BE2C (cell line): ENCODE results near the gene MTG1.
"Not testable (repeated sequence)": the region's sequence is repeated elsewhere in the genome, so short reads cannot be mapped to it uniquely, and the experiment has no call there.

Experiments used
- DNase-seq: peaks from one replicate; pipeline ENCODE4 v3.0.0-alpha.2; 2020
- H3K27me3 ChIP-seq: fragments of 250-450 bp; sonication (Bioruptor Pico); 2 replicates; pipeline ENCODE4 v1.5.1; 2020; ENCODE audit warnings: mild to moderate bottlenecking
- H3K36me3 ChIP-seq: fragments of 250-450 bp; sonication (Bioruptor Pico); 2 replicates; pipeline ENCODE4 v1.5.1; 2020; ENCODE audit warnings: mild to moderate bottlenecking
- H3K4me1 ChIP-seq: fragments of 250-450 bp; sonication (Bioruptor Pico); 2 replicates; pipeline ENCODE4 v1.5.1; 2020
- H3K4me3 ChIP-seq: 2 replicates; pipeline ENCODE4 v1.5.1; 2011; ENCODE audit warnings: low read depth, low read length
- H3K9me3 ChIP-seq: fragments of 250-450 bp; sonication (Bioruptor Pico); 2 replicates; pipeline ENCODE4 v1.5.1; 2020
- CTCF ChIP-seq: IDR thresholded peaks from 2 replicates; pipeline ENCODE4 v1.5.1; 2012; ENCODE audit warnings: mild to moderate bottlenecking, low read depth, low read length

Gene MTG1

DNA sequence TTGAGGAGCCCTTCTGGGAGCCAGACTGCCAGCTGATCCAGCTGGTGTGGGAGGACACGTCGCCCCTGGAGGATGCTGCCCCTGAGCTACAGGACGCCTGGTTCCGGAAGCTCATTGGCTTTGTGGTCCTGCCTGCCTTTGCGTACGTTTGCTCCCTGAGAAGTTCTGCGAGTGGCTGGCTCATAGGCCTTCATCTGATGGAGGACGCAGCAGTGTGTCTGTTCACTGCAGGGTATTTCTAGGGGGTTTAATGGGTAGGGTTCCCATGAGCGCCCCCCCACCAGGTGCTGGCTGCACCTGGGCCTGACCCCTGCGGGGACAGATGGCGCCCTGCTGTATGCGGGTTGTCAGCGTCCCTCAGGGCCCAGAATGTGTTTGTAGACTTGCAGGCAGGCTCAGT, 9.9 kb upstream of the MTG1 start:
- no peak for TF ChIP-seq CTCF
- H3K4me3 ChIP-seq = no peak overlapping the region
- H3K9me3 ChIP-seq = no peaks in the 10 kb centered on the region
- H3K4me1 ChIP-seq = no peaks in the 10 kb centered on the region
- no peaks in the 10 kb centered on the region for H3K36me3 ChIP-seq
- DNase-seq = no peak
- H3K27me3 ChIP-seq = no peaks in the 10 kb centered on the region

DNA sequence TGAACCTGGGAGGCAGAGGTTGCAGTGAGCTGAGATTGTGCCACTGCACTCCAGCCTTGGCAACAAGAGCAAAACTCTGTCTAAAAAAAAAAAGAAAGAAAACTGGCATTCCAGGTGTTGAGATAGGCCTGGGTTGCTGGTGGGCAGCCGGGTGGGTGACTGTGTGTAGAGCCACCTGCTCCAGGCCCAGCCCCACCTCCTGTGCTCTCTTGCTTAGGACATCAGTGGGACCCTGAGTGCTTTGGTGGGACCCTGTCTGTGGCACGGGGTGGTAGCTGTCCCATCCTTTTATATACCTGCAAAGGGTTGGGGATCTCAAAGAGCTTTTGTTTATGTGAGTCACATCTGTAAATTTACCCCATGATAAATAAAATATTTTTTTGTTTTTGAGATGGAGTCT, 8.7 kb upstream of the MTG1 start:
- TF ChIP-seq CTCF = no peak
- H3K9me3 ChIP-seq = no peaks in the 10 kb centered on the region

DNA sequence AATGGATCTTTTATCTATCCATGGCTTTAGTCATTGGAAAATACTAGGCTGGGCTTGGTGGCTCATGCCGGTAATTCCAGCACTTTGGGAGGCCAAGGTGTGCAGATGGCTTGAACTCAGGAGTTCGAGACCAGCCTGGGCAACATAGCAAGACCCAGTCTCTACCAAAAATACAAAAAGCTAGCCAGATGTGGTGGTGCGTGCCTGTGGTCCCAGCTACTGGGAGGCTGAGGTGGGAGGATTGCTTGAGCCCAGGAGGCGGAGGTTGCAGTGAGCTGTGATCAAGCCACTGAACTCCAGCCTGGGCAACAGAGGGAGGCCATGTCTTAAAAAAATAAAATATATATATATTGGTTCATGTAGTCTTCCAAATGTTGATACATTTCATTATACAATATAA, 7.0 kb upstream of the MTG1 start:
- H3K4me1 ChIP-seq, H3K27me3 ChIP-seq, H3K36me3 ChIP-seq, DNase-seq, H3K4me3 ChIP-seq, H3K9me3 ChIP-seq: not testable (repeated sequence)

More for the DNA sequence above, 8.7 kb upstream of the MTG1 start:
- Histone ChIP-seq H3K4me3 (no peak overlapping the region), H3K36me3 (no peaks in the 10 kb centered on the region), H3K27me3 (no peaks in the 10 kb centered on the region), H3K4me1 (no peaks in the 10 kb centered on the region)
- no peak for DNase-seq

DNA sequence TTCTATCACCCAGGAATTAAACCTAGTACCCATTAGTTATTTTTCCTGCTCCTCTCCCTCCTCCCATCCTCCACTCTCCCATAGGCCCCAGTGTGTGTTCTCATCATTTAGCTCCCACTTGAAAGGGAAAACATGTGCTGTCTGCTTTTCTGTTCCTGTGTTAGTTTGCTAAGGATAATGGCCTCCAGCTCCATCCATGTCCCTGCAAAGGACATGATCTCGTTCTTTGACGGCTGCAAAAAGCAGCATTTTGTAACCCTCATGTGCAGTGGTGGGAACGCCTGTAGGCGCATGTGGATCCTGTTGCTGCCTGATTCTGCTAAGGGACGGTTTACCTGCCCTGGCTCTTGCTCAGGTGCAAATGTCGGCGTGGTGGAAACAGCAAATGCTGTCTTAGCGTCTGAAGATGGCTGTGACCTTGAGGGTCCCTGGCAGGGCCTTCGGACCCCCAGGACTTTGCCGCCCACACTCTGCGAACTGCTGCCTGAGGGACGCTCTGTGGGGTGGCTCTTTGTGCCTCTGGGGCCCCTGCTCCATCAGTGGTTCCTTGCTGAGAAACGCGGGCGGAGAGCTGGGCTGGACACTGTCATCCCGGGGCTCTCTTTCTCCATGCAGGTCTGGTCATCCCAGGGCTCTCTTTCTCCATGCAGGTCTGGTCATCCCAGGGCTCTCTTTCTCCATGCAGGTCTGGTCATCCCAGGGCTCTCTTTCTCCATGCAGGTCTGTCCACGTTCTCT, 5.6 kb upstream of the MTG1 start:
- no peak for DNase-seq
- H3K4me3 ChIP-seq = no peak overlapping the region
- H3K9me3 ChIP-seq = no peaks in the 10 kb centered on the region
- H3K27me3 ChIP-seq = no peaks in the 10 kb centered on the region
- no peaks in the 10 kb centered on the region for H3K4me1 ChIP-seq
- no peaks in the 10 kb centered on the region for H3K36me3 ChIP-seq
- no peak for TF ChIP-seq CTCF

- no peak for DNase-seq
- H3K4me3 ChIP-seq = no peak overlapping the region
- H3K27me3 ChIP-seq = no peaks in the 10 kb centered on the region
- no peaks in the 10 kb centered on the region for H3K4me1 ChIP-seq
- no peak for TF ChIP-seq CTCF
- H3K36me3 ChIP-seq = no peaks in the 10 kb centered on the region
- H3K9me3 ChIP-seq = no peaks in the 10 kb centered on the region
These were observed 4.8 kb upstream of the MTG1 start for GRCh38 chr10:133388973-133389818.

- Histone ChIP-seq H3K36me3 (no peaks in the 10 kb centered on the region), H3K9me3 (no peaks in the 10 kb centered on the region), H3K27me3 (no peaks in the 10 kb centered on the region), H3K4me3 (no peak overlapping the region), H3K4me1 (no peaks in the 10 kb centered on the region)
- no peak for DNase-seq
- TF ChIP-seq CTCF = no peak
These were observed 3.2 kb upstream of the MTG1 start for GRCh38 chr10:133390597-133391248.
